GM19099 (cell line): ENCODE data around the gene PCBP3.

Experiments
- POLR2A ChIP-seq: IDR thresholded peaks from 3 replicates; pipeline ENCODE4 v1.6.1; 2011; ENCODE audit warnings: low read depth; ENCODE audit not compliant: insufficient read length; ENCODE audit errors: extremely low read depth

The PCBP3 gene

GRCh38 chr21:45893740-45894449 lies 250.4 kb downstream of the PCBP3 start:
- TF ChIP-seq POLR2A, result no peak

GRCh38 chr21:45894450-45894825 lies 250.9 kb downstream of the PCBP3 start:
- no peak for TF ChIP-seq POLR2A

- no peak for TF ChIP-seq POLR2A
Measured at GRCh38 chr21:45894906-45895777, 251.6 kb downstream of the PCBP3 start.

GRCh38 chr21:45895778-45896370 lies 252.3 kb downstream of the PCBP3 start:
- TF ChIP-seq POLR2A, result no peak

GRCh38 chr21:45897191-45898027 lies 253.9 kb downstream of the PCBP3 start:
- no peak for TF ChIP-seq POLR2A

GRCh38 chr21:45898028-45898350 lies 254.5 kb downstream of the PCBP3 start:
- TF ChIP-seq POLR2A, result no peak

- no peak for TF ChIP-seq POLR2A
Measured at GRCh38 chr21:45898781-45899180, 255.3 kb downstream of the PCBP3 start.

GRCh38 chr21:45899317-45900033 lies 255.9 kb downstream of the PCBP3 start:
- no peak for TF ChIP-seq POLR2A

GRCh38 chr21:45900034-45900868 lies 256.7 kb downstream of the PCBP3 start:
- no peak for TF ChIP-seq POLR2A

- no peak for TF ChIP-seq POLR2A
Measured at GRCh38 chr21:45901061-45901690, 257.7 kb downstream of the PCBP3 start.

- no peak for TF ChIP-seq POLR2A
Measured at GRCh38 chr21:45902292-45902995, 258.9 kb downstream of the PCBP3 start.

GRCh38 chr21:45905196-45905595 lies 261.7 kb downstream of the PCBP3 start:
- TF ChIP-seq POLR2A, result no peak
